ENCODE results near the gene SLC19A3.

- TF ChIP-seq CTCF (IDR thresholded peaks at IDR 0.05) = no peak
- TF ChIP-seq POLR2A (IDR thresholded peaks at IDR 0.05) = no peak
These were observed 64.4 kb downstream of the SLC19A3 start for GRCh38 chr2:227653419-227653818.
